Activated CD4-positive, alpha-beta T cell treated with anti-CD3 and anti-CD28 coated beads for 24 hours (primary cell): ENCODE results near the gene C12orf43.

Source experiments
- DNase-seq, 2 donors: peaks; one replicate each; pipeline ENCODE4 v3.0.0-alpha.2; 2020; ENCODE audit warnings: low read depth in 2 of 2

C12orf43 gene

DNA sequence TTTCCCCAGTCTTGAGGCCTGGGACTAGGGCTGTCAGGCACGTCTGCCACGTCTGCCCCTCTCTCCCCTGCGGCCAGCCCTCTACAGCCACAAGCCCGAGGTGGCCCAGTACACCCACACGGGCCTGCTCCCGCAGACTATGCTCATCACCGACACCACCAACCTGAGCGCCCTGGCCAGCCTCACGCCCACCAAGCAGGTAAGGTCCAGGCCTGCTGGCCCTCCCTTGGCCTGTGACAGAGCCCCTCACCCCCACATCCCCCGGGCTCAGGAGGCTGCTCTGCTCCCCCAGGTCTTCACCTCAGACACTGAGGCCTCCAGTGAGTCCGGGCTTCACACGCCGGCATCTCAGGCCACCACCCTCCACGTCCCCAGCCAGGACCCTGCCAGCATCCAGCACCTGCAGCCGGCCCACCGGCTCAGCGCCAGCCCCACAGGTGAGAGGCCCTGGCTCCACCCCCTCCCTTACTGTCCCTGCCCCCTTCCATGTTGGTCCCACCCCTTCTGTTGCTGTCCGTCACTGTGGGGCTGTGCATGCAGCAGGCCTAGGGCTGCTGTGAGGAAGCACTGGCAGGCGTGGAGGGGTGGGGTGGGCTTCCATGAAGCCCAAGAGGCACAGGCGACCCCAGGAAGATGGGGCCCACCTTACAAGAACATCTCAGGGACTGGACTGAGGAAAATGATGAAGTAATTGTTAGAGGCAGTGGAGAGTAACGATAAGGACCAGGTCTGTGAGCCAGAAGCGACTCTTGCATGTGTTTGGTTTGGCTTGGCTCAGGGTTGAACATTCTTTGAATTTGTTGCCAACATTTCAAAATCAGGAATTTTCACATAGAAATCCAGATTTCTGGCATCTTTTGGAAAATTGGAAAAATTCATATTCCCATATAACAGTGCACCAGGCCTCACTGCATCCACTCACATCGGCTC lies 16.8 kb downstream of the C12orf43 start:
- no peak for DNase-seq

DNA sequence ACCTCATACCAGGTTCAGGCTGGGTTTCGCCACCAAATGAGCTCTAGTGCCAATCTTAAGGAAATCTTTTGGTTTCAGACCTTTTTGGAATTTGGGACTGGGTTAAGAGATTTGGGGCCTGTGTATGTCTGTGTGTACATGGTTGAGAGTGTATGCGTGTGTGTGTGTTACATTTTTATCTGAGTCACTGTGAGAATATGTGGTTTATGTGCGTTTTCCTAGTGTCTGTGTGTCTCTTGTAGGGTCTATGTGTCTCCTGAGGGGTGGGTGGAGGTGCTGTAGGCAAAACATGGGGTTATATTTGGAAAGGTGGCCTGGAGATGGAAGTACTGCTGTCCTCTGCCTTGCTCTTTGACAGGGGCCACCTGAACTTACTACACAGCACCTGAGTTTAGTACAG lies 17.9 kb downstream of the C12orf43 start:
- DNase-seq = no peak

DNA sequence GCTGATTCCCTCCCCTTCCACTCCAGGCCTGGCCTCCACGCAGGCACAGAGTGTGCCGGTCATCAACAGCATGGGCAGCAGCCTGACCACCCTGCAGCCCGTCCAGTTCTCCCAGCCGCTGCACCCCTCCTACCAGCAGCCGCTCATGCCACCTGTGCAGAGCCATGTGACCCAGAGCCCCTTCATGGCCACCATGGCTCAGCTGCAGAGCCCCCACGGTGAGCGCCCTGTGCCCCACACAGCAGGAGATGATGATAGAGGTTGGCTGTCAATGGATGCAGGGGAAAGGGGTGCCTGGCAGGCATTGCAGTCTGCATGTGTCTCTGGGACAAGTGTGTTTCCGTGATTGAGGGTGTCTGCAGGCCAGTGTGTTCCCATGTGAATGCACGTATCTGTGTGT lies 18.8 kb downstream of the C12orf43 start:
- DNase-seq = no peak

DNA sequence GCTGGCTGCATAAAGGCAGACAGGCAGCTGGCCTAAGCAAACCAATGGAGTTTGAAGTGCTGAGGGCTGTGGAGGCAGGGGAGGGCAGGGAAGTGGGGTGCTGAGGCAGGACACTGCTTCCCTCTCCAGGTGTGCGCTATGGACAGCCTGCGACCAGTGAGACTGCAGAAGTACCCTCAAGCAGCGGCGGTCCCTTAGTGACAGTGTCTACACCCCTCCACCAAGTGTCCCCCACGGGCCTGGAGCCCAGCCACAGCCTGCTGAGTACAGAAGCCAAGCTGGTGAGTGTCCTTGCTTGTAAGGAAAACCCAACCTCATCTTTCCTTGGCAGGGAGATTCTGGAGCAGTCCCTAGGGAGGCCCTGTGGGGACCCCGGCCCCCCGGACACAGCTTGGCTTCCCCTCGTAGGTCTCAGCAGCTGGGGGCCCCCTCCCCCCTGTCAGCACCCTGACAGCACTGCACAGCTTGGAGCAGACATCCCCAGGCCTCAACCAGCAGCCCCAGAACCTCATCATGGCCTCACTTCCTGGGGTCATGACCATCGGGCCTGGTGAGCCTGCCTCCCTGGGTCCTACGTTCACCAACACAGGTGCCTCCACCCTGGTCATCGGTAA lies 20.0 kb downstream of the C12orf43 start:
- no peak for DNase-seq

DNA sequence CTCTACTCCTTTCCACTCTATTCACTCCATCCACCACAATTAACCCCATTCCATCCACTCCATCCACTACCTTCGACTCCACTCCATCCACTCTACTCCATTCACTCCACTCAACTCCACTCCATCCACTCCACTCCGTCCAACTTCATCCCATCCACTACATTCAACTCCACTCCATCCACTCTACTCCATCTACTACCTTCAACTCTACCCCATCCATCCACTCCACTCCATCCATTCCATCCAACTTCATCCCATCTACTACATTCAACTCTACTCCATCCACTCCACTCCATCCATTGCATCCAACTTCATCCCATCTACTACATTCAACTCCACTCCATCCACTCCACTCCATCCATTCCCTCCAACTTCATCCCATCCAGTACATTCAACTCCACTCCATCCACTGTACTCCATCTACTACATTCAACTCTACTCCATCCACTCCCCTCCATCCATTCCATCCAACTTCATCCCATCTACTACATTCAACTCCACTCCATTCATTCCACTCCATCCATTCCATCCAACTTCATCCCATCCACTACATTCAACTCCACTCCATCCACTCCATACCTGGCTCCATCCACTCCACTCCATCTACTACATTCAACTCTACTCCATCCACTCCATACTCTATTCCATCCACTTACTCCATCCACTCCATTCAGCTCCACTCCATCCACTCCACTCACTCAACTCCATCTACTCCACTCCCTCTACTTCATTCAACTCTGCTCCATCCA lies 21.5 kb downstream of the C12orf43 start:
- no peak for DNase-seq

DNA sequence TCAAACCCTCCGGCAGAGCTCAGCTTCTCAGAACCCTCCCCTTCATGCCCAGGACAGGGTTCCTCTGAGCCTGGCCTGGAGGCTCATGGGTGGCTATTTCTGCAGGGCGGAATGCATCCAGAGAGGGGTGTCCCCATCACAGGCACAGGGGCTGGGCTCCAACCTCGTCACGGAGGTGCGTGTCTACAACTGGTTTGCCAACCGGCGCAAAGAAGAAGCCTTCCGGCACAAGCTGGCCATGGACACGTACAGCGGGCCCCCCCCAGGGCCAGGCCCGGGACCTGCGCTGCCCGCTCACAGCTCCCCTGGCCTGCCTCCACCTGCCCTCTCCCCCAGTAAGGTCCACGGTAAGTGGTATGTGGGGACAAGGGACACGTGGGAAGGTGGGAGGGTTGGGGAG lies 22.2 kb downstream of the C12orf43 start:
- no peak for DNase-seq

DNA sequence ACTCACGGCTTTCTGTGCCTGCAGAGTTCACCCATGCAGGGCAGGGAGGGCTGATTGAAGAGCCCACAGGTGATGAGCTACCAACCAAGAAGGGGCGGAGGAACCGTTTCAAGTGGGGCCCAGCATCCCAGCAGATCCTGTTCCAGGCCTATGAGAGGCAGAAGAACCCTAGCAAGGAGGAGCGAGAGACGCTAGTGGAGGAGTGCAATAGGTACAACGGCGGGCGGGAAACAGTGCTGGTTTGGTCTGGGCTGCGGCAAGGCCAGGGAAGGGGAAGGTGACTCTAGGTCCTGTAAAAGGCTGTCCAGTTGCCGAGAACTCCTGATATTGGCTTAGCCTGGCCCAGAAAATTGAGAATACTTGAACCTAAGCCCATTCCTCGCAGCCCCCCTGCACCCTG lies 22.8 kb downstream of the C12orf43 start:
- DNase-seq = no peak

DNA sequence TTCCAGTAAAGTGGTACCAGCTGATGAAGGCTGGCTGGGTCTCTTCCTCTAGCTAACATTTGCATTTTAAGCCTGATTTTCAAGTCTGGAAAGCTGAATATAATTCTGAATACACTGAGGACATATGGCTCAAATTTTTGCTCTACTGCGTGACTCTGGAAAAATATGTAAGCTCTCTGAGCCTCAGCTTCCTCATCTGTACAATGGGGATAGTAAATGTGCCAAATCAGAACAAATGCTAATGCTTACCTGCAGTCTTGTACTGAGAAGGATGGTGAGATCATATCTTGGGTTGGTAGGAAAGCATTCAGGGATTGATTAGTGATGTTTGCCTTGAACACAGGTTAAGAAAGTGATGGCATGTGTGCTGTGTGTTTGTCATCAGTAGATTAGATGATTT lies 23.3 kb downstream of the C12orf43 start:
- no peak for DNase-seq

DNA sequence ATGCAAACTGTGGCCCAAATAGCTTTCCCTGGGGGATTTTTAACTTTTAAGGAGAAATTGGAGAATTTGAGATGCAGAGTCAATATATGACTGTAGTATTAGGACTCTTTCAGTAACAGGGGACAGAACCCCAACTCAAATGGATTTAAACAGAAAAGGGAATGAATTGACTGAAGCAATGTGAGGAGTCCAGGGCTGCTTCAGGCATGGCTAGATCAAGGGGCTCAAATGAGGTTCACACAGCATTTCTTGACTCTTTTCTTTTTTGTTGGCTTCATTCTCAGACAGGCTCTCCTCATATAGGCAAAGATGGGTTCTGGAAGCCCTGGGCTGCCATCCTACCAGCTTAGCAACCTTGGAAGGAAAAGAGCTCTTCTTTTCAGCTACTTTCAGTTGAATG lies 24.3 kb downstream of the C12orf43 start:
- DNase-seq = no peak

DNA sequence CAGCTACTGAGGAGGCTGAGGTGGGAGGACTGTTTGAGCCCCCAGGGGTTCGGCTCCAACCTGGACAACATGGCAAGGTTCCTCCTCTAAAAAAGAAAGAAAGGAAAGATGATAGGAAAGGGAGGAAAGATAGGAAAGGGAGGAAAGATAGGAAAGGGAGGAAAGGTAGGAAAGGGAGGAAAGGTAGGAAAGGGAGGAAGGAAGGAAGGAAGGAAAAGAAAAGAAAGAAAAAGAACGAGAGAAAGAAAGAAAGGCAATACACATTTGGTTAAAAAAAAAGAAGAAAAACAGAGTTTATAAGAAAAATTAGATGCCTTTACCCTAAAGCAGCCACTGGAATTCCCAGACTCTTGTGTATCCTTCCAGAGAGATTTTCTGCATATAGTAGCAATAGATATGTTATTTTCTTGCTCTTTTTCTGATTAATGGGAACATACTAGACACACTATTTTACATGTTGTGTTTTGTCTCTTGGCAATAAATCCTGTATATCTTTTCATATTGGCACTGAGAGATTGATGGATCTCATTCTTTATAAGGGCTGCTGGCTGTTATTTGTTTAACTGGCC lies 25.7 kb downstream of the C12orf43 start:
- no peak for DNase-seq

DNA sequence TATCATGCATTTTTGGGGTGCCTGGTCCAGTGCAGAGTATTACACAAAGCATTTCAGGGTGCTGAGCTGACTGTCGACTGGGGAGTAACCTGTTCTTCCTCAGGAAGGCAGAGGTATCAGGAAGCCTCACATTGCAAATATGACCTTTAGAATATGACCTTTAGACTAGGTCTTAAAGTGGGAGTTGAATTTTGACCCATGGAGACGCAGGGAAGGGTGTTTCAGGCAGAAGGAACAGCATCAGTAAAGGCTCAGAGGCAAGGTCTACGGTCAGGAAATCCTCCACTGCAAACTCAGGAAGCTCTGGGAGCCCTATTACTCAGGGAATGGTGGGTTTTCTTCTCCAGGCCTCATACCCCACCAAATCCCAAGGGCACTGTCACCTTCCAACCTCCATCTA lies 26.6 kb downstream of the C12orf43 start:
- no peak for DNase-seq

DNA sequence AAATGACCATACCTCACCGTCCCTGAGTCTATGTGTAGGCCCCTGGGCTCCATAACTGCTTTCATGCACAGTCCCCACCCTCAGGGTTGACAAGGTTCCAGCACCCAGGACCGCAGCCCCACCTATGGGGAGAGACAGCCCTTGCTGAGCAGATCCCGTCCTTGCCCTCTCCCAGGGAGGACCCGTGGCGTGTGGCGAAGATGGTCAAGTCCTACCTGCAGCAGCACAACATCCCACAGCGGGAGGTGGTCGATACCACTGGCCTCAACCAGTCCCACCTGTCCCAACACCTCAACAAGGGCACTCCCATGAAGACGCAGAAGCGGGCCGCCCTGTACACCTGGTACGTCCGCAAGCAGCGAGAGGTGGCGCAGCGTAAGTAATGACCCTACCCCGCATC lies 27.6 kb downstream of the C12orf43 start:
- no peak for DNase-seq

DNA sequence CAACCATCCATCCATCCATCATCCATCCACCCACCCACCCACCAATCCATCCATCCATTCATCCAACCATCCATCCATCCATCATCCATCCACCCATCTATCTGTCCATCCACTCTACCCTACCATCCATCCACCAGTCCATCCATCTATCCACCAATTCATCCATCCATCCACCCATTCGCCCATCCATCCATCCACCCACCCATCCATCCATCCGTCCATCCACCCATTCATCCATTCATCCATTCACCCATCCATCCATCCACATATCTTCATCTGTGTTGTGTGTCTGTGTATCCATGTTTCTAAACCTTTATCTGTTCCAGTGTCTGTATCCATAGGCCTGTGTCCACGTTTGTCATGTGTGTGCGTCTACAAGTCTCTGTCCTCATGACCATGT lies 28.1 kb downstream of the C12orf43 start:
- no peak for DNase-seq

DNA sequence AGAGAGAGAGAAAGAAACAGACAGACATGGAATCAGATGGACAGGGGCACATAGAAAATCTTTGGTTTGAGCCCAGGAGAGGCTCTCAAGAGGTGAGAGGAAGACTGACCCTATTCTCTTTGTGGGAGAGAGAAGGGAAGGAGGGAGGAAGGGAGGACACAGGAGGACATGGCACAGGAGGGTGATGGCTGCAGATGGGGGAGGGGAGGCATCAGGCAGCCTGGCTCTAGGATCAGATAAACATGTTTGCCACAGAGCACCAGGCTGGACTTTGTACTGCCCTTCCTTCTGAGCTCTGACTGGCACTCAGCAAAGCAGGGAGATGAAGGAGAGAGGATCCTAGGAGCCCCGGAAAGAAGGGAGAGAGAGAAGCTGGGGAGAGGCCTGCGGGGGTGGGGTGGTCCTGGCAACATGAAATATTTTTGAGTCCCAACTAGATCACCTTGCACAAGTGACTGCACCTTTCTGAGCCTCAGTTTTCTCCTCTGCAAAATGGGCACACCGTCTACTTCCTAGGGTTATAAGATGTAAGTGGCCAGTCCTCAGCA lies 31.9 kb downstream of the C12orf43 start:
- DNase-seq = no peak

DNA sequence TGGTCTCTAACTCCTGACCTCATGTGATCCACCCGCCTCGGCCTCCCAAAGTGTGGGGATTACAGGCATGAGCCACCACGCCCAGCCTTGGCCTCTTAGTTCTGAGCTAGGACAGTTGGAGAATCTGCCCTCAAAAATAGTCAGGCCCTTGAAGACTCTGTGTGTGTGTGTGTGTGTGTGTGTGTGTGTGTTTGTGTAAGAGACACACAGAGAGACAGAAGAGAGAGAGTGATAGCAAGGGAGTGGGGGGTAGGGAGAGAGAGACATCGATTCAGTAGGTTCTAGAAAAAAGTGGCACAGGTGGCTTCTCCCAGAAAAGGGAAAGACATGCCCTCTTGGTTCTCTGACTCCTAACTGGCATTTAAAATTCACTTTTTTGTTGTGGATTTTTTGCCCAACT lies 32.5 kb downstream of the C12orf43 start:
- DNase-seq = no peak

DNA sequence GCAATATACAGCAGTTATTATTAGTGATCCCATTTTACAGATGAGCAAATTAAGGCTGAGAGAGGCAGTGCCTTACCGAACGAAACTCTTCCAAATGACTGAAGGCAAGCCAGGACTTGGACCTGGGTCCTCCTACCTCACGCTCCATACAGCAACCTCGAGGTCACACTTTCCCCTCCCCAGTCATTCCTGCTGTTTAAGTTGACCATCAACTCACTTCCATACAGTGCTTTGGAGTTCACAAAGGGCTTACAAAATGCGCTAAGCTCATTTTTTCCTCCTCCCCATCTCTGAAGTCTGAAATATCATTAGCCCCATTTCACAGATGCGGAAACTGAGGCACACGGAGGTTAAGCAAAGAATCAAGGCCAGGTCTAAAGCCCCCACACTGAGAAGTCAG lies 33.6 kb downstream of the C12orf43 start:
- no peak for DNase-seq

DNA sequence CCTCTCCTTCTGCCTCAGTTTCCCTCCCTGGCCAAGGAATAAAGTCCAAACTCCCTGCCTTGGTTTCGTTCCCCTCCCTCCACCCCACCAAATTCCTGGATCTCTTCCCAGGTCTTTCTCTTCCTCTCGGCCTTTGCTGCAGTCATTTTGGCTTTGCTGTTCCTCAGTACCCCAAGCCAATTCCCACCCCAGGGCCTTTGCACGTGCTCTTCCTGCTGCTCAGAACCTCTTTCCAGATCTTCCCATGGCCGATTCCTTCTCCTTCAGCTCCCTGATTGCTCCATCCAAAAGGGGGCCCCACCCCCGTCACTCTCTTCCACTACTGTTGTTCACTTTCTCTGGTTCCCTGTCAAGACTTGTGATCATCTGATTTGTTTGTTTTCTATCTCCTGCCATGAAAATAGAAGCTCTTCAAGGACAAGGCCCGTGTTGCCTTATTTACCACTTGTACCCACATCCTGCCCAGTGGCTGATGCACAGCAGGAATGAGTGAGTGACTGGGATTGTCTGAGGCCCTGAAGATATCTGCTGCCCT lies 34.8 kb downstream of the C12orf43 start:
- no peak for DNase-seq

DNA sequence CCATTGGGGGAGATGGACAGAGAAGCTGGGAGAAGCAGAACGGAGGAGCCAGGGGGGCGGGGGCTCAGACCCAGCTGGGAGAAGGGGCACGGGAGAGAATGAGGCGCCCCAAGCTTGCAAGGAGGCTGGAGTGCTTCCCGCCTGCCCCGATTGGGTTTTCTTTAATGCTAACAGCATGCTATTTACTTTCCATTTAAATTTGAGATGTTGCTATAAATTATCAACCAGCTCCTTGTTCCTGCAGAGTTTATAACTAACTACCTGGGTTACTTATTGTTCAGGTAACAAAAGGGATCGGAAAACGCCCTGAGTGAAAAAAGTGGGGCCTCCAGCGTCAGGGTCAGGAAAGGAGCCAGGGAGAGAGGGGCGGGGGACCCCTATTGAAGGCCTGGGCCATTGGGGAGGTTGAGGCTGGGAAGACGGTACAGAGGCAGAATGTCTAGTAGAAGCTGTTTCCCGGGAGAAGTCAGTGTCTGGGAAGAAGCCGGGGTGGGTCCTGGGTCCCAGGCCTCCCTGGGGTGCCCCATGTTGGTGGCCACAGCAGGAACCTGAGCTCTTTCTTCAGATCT lies 35.4 kb downstream of the C12orf43 start:
- DNase-seq = no peak

DNA sequence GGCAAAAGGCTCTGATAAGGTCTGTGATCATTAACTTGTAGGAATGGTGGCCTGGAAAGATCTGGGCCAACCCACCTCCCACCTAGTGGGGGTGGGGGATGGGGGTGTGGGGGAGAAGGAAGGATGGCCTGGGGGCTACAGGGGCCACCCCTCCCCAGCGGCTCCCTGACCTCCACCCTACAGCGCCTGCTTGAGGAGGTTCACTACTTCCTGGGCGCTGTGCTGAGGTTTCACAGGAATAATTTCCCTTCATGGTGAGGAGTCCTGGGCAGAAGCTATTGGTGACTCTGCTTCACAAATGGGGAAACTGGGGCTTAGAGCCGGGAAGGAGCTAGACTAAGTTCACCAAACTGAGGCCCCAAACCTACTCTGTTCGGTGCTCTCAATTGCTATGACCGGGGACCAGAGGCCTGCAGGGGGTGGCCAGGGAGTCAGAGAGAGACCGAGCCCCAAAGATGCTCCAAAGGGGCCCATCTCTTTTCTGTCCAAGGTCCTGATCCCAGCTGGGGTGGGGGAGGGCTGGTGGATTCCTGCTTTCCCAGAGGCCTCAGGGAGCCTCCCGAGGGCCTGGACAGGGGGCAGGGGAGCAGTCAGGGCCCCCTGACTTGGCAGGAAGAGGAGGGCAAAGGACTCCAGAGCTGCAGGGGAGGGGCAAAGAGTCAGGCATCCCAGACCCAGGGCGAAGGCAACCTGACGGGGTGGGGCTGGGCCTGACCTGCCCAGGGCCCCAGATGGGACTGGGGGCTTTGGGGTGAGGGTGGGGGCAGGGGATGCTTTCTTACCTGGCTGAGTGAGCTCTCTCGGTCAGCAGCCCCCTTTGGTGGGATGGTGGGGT lies 36.2 kb downstream of the C12orf43 start:
- no peak for DNase-seq

DNA sequence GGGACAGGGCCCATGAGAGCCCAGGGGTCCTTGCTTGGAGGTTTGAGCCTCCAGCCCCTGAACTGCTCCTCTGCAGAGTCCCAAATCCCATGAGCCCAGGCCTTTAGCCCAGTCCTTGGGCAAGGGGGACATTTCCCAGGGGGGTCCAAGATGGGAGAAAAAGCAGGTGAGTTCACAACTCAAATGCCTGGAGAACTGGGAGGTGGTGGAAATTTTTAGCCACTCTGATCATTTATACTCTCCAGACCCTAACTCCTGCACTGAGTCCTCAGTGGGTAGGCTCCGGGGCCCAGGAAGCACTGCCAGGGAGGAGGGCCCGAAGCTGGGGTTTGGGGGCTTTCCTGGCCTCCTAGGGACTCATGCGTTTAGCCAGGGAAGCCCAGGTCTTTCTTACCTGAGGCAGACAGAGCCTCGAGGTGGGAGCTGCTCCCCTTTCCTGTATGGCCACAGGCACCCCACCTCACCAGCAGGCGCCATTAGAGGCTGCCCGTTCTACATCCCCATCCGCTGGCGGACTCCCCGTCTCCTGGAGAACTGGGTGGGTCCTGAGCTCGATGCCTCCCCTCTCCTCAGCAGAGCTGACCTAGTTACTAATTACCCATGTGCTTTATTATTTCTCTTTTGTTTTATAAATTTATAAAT lies 36.9 kb downstream of the C12orf43 start:
- no peak for DNase-seq
